Smooth muscle cell (in vitro differentiated cells): ENCODE results near the gene METTL16. TPM values are rescaled to one million over a fixed set of nuclear protein-coding genes. Genes with fewer than 3 reads are reported as not detected.

Experiments
- DNase-seq: peaks from one replicate; lab custom pipeline; 2025; ENCODE audit not compliant: unreplicated experiment; lab: John Stamatoyannopoulos, UW
- H2AFZ ChIP-seq: fragments of 200-600 bp; sonication (generic); 2 replicates; pipeline ENCODE4 v1.6.0; 2016; ENCODE audit warnings: antibody characterized with exemption, low read depth, mild to moderate bottlenecking
- H3F3A ChIP-seq: fragments of 200-600 bp; sonication (generic); 2 replicates; pipeline ENCODE4 v1.6.0; 2017; ENCODE audit warnings: antibody characterized with exemption, low read depth
- H3K27ac ChIP-seq: fragments of 200-600 bp; sonication (generic); 2 replicates; pipeline ENCODE4 v1.5.1; 2016; ENCODE audit warnings: low read depth, mild to moderate bottlenecking
- H3K27me3 ChIP-seq: fragments of 200-600 bp; sonication (generic); 2 replicates; pipeline ENCODE4 v1.6.1; 2016; ENCODE audit warnings: low read depth, mild to moderate bottlenecking
- H3K36me3 ChIP-seq: fragments of 200-600 bp; sonication (generic); 2 replicates; pipeline ENCODE4 v1.5.1; 2016; ENCODE audit warnings: low read depth
- H3K4me1 ChIP-seq: fragments of 200-600 bp; sonication (generic); 2 replicates; pipeline ENCODE4 v1.5.1; 2016; ENCODE audit warnings: low read depth
- H3K4me2 ChIP-seq: fragments of 200-600 bp; sonication (generic); 2 replicates; pipeline ENCODE4 v1.6.0; 2016; ENCODE audit warnings: mild to moderate bottlenecking
- H3K4me3 ChIP-seq: fragments of 200-600 bp; sonication (generic); 2 replicates; pipeline ENCODE4 v1.5.1; 2016; ENCODE audit warnings: mild to moderate bottlenecking
- H3K79me2 ChIP-seq: fragments of 200-600 bp; sonication (generic); 2 replicates; pipeline ENCODE4 v1.6.0; 2016; ENCODE audit warnings: low read depth, mild to moderate bottlenecking
- H3K9ac ChIP-seq: fragments of 200-600 bp; sonication (generic); 2 replicates; pipeline ENCODE4 v1.6.0; 2016; ENCODE audit warnings: low read depth
- H3K9me3 ChIP-seq: fragments of 200-600 bp; sonication (generic); replicated peaks from 2 replicates; pipeline ENCODE4 v1.5.1; 2016; ENCODE audit warnings: low read depth
- H4K20me1 ChIP-seq: fragments of 200-600 bp; sonication (generic); 2 replicates; pipeline ENCODE4 v1.6.0; 2016; ENCODE audit warnings: low read depth
- WGBS: methylation state at CpG from one replicate; pipeline ENCODE4 v1.1.7; 2016; ENCODE audit warnings: low lambda C conversion rate; 5-methylcytosine and 5-hydroxymethylcytosine counted together
- polyA plus RNA-seq: library from polyadenylated mRNA; unstranded; fragments of >200 nt; fragmentation: Nextera tagmentation; extraction: Ambion mirVana; gene quantifications from 2 replicates; pipeline ENCODE4 v1.2.1, GENCODE V29; 2016
- total RNA-seq: library from RNA; depleted of rRNA; stranded (reverse); fragments of >200 nt; gene quantifications from 2 replicates; pipeline ENCODE4 v1.2.3, GENCODE V29; 2014
- TF ChIP-seq, protein P1 (sequence below): fragments of 200-600 bp; sonication (generic); IDR thresholded peaks from 2 replicates; pipeline ENCODE4 v1.5.1; 2017; ENCODE audit warnings: borderline replicate concordance, mild to moderate bottlenecking, antibody characterized with exemption; ENCODE audit not compliant: insufficient read depth, poor library complexity, severe bottlenecking

METTL16 gene
- total and polyA plus RNA-seq, 2 experiments from 2014 or later: 16.8 to 27.4 TPM

DNA sequence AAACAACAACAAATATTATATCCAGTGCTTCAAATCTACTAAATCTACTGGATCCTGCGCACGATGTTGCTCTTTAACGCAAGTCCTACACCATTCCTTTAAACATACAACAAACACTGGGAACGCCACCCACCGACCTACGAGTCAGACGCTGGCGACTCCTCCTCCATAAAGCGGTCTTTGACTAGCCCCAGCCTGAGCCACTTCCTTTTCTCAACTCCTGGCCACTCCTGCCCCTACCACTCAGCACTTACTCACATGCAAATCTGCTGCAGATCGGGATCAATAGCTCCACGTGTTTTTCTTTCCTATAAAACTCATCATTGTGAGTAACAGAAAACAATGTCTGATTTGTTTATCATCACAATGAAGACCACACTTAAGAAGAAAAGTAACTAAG is 78.0 kb downstream of the METTL16 start:
- DNase-seq: no peak
- no peak overlapping the region for H2AFZ ChIP-seq
- TF ChIP-seq, protein P1, sequence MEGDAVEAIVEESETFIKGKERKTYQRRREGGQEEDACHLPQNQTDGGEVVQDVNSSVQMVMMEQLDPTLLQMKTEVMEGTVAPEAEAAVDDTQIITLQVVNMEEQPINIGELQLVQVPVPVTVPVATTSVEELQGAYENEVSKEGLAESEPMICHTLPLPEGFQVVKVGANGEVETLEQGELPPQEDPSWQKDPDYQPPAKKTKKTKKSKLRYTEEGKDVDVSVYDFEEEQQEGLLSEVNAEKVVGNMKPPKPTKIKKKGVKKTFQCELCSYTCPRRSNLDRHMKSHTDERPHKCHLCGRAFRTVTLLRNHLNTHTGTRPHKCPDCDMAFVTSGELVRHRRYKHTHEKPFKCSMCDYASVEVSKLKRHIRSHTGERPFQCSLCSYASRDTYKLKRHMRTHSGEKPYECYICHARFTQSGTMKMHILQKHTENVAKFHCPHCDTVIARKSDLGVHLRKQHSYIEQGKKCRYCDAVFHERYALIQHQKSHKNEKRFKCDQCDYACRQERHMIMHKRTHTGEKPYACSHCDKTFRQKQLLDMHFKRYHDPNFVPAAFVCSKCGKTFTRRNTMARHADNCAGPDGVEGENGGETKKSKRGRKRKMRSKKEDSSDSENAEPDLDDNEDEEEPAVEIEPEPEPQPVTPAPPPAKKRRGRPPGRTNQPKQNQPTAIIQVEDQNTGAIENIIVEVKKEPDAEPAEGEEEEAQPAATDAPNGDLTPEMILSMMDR: no peak
- no peaks in the 10 kb centered on the region for H3K9me3 ChIP-seq
- H3K9ac ChIP-seq: no peak overlapping the region
- H3K4me1 ChIP-seq: peaks cover 17% of the 10 kb centered on the region
- H3F3A ChIP-seq: no peaks in the 10 kb centered on the region
- no peaks in the 10 kb centered on the region for H3K79me2 ChIP-seq
- no peak overlapping the region for H3K4me2 ChIP-seq
- no peaks in the 10 kb centered on the region for H3K36me3 ChIP-seq
- H3K27ac ChIP-seq: no peak overlapping the region
- peaks cover 10% of the 10 kb centered on the region for H4K20me1 ChIP-seq
- H3K4me3 ChIP-seq: no peak overlapping the region
- WGBS: 74% methylated on average over 11 of the region's 11 CpGs
- H3K27me3 ChIP-seq: no peaks in the 10 kb centered on the region

DNA sequence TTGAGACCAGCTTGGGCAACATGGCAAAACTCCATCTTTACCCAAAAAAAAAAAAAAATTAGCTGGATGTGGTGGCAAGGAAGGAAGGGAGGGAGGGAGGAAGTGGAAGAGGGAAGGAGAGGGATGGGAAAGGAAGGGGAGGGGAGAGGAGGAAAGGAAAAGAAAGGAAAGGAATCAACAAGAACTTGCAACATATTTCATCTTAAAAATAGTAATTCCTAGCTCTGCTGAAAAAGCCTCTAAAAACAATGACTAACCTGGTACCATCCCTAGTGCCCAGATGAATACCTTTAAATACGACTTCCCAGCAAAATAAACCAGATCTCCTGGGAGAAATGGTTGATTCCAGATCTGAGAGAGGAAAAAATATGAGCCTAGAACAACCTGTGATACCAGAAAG is 83.8 kb downstream of the METTL16 start:
- Histone ChIP-seq H3F3A (no peaks in the 10 kb centered on the region), H3K9me3 (no peaks in the 10 kb centered on the region), H3K36me3 (no peaks in the 10 kb centered on the region), H3K27ac (no peak overlapping the region), H3K4me3 (no peak overlapping the region), H2AFZ (no peak overlapping the region), H3K9ac (no peak overlapping the region), H3K27me3 (no peaks in the 10 kb centered on the region), H3K4me1 (no peaks in the 10 kb centered on the region), H3K4me2 (no peak overlapping the region), H4K20me1 (peaks cover 6% of the 10 kb centered on the region), H3K79me2 (no peaks in the 10 kb centered on the region)
- WGBS: 96% methylated on average over 1 of the region's 1 CpG
- TF ChIP-seq, protein P1: no peak
- DNase-seq: no peak

DNA sequence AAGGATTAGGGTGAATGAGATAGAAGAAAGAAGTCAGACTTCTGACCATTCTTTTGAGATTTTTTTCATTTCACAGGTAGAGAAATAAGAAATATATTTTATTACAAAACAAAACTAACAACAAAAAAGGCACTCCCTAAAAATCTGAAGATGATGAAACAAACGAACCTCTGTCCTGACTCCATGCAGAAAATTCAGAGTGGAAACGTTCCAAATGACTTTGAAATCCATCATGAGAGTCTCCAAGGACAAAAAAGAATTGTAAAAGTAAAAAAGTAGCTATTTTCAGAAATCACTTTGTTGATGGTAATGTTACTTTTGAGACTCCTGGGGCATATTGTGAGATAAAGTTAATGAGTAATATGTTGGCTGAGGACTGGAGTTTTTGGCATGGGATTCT is 84.5 kb downstream of the METTL16 start:
- no peak overlapping the region for H3K4me2 ChIP-seq
- no peak overlapping the region for H3K27ac ChIP-seq
- H3K9ac ChIP-seq: no peak overlapping the region
- H3K27me3 ChIP-seq: no peaks in the 10 kb centered on the region
- H3K79me2 ChIP-seq: no peaks in the 10 kb centered on the region
- H3K4me3 ChIP-seq: no peak overlapping the region
- TF ChIP-seq, protein P1: no peak
- no peaks in the 10 kb centered on the region for H3K36me3 ChIP-seq
- no peaks in the 10 kb centered on the region for H3F3A ChIP-seq
- no peaks in the 10 kb centered on the region for H3K4me1 ChIP-seq
- H3K9me3 ChIP-seq: no peaks in the 10 kb centered on the region
- no peak overlapping the region for H2AFZ ChIP-seq
- H4K20me1 ChIP-seq: peaks cover 6% of the 10 kb centered on the region
- no peak for DNase-seq
- 96% methylated on average over 2 of the region's 2 CpGs for WGBS

DNA sequence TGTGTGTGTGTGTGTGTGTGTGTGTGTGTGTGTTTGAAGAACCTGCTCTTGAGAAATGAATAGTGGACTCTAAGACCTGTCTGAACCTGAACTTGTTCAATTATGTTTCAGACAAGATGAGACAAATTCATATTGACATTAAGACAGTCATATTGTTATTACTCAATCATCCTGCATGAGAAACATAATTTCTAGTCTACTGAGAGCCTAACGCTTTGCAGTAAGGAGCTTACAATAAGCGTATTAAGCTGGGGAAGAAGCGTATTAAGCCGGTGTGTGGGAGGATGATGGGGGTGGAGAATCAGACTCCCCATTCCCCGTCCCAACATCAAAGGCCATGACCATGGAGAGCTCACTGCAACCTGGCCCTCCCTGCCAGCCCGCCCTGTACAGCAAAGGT is 88.4 kb downstream of the METTL16 start:
- Histone ChIP-seq H3F3A (no peaks in the 10 kb centered on the region), H3K9ac (no peak overlapping the region), H3K79me2 (no peaks in the 10 kb centered on the region), H3K4me3 (no peak overlapping the region), H3K27ac (no peak overlapping the region), H3K36me3 (no peaks in the 10 kb centered on the region), H4K20me1 (peaks cover 3% of the 10 kb centered on the region), H3K9me3 (no peaks in the 10 kb centered on the region), H3K4me1 (no peaks in the 10 kb centered on the region), H2AFZ (no peak overlapping the region), H3K4me2 (no peak overlapping the region), H3K27me3 (no peaks in the 10 kb centered on the region)
- TF ChIP-seq, protein P1: no peak
- 91% methylated on average over 6 of the region's 6 CpGs for WGBS
- DNase-seq: no peak
